Loucy (cell line): ENCODE results near the gene WWOX.

Source experiments
- EZH2phosphoT487 ChIP-seq: fragments of 200-600 bp; IDR thresholded peaks from 2 replicates; pipeline ENCODE4 v1.6.1; 2018; ENCODE audit warnings: antibody characterized with exemption, mild to moderate bottlenecking, moderate library complexity, borderline replicate concordance
- TF ChIP-seq, protein P1 (sequence below): fragments of 200-600 bp; sonication (generic); conservative IDR thresholded peaks from 2 replicates; pipeline ENCODE4 v1.5.1; 2014; ENCODE audit warnings: mild to moderate bottlenecking, antibody characterized with exemption, low read length

DNA sequence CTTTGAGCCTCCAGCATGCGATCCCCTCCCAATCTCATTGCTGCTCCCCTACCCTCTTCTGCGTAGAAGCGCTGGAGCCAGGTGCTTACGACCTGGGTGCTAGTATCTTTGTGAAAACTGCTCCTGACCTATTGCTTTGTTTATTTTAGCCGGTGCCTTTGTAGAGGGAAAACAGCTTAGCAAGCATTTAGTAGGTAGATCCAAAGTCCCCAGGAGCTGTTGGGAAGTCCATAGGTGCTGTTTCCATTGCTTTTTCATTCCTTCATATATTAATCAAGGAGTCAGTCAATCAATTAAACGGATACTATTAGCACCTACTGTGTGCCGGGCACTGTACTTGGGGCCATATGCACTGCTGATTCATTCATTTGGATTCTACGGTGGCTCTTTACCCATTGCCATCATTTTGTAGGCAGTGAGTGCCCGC is 497.6 kb downstream of the WWOX start:
- TF ChIP-seq EZH2phosphoT487, result no peak
- TF ChIP-seq, protein P1, sequence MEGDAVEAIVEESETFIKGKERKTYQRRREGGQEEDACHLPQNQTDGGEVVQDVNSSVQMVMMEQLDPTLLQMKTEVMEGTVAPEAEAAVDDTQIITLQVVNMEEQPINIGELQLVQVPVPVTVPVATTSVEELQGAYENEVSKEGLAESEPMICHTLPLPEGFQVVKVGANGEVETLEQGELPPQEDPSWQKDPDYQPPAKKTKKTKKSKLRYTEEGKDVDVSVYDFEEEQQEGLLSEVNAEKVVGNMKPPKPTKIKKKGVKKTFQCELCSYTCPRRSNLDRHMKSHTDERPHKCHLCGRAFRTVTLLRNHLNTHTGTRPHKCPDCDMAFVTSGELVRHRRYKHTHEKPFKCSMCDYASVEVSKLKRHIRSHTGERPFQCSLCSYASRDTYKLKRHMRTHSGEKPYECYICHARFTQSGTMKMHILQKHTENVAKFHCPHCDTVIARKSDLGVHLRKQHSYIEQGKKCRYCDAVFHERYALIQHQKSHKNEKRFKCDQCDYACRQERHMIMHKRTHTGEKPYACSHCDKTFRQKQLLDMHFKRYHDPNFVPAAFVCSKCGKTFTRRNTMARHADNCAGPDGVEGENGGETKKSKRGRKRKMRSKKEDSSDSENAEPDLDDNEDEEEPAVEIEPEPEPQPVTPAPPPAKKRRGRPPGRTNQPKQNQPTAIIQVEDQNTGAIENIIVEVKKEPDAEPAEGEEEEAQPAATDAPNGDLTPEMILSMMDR, result no peak
